HG03378 (cell line): ENCODE data around the gene SETD9.
A peak's percentile ranks its signal among the peaks of the same experiment; 100 is the strongest.

Source experiments
- ATAC-seq: cut with Tn5 transposase; IDR thresholded peaks from one replicate; pipeline ENCODE4 v1.9.1; 2021; ENCODE audit warnings: mild to moderate bottlenecking, moderate library complexity; ENCODE audit not compliant: unreplicated experiment

SETD9 gene, protein sequence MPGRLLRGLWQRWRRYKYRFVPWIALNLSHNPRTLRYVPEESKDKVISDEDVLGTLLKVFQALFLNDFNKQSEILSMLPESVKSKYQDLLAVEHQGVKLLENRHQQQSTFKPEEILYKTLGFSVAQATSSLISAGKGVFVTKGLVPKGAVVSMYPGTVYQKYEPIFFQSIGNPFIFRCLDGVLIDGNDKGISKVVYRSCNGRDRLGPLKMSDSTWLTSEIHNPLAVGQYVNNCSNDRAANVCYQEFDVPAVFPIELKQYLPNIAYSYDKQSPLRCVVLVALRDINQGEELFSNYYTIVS

GRCh38 chr5:56909294-56910209 lies at the start of gene SETD9:
TSS of gene SETD9 (plus strand) at chr5:56909596. CDS start at chr5:56909646, 50 bp downstream.
- peak; percentile 78 for ATAC-seq

DNA sequence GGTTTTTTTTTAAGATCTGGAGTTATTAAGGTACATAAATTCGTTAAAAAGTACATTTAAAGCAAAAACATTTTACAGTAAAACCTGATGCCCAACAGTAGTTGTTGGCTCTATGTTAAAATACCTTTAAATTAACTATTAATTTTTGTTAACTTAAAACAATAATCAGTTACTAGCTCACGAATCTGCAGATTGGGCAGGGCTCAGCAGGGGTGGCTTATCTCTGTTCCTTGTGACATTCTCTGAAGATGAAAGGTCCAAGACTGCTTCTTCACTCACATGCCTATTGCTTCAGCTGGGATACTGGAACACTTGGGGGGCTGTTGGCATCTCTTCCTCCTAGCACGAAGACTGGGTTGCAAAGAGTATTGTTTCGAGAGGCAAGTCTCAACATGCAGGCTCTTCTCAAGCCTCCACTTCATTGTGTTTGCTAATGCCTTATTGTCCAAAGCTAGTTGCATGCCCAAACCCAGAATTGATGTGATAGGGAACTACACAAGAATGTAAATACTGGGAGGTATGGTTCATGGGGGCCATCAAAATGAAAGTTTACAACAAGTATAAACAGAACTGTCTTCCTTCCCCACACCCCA lies 47.4 kb upstream of the SETD9 start:
- no peak for ATAC-seq

- no peak for ATAC-seq
Observed at GRCh38 chr5:56862909-56863308, 46.5 kb upstream of the SETD9 start.

DNA sequence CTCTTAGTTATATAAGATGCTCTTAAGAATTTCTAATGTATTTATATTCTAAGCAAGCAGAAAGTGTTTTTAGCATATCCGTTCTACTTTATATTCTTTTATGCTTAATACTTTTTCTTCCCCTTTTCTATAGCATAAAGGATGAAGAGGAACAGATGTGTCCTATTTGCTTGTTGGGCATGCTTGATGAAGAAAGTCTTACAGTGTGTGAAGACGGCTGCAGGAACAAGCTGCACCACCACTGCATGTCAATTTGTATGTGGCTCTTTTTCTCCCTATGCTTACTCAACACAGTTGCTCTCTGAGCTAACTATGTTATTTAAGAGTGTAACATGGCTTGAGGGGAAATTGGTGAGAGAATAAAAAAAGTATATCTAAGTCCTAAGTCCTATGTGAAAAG lies 37.6 kb upstream of the SETD9 start:
- ATAC-seq: no peak

DNA sequence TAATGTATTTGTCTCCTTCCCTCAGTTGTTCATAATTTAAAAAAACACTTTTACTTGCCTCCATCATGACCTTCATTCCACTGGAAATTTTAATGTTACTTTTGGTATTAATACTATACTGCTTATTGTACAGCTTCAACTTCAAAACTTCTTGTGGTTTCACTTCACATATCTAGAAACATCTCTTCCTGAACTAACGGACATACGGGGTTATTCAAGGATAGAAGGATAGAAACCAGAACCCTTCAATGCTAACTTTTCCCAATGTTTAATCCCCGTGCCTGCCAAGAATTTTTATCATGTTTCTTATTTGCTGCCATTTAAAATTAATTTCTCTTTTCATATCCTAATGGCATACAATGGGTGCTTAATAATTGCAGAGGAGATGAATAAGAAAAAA lies 36.3 kb upstream of the SETD9 start:
- no peak for ATAC-seq

DNA sequence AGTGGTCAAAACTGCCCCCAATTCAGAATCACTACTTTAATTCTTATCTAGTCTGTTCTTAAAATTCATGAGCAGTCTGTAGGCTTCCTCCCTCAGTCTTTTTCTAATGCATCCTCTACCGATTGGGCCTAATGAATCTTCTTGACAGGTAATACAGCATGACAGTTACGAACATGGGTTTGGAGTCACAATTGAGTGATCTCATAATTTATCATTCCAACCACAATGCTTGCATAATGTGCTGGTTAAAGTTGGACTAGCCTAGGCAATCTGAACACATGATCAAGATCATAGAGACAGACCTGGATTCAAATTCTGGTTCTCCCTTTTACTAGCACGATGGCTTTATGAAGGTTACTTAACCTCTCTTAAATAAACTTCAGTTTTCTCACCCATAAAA lies 33.1 kb upstream of the SETD9 start:
- ATAC-seq: no peak

DNA sequence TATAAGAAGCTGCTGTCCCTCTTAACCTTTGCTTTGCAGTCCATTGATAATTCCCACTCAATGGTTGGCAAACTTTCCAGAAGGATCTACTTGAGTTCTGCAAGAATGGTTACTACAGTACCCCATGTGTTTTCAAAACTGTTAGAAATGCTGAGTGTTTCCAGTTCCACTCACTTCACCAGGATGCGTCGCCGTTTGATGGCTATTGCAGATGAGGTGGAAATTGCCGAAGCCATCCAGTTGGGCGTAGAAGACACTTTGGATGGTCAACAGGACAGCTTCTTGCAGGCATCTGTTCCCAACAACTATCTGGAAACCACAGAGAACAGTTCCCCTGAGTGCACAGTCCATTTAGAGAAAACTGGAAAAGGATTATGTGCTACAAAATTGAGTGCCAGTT lies 27.8 kb upstream of the SETD9 start:
- ATAC-seq: no peak

DNA sequence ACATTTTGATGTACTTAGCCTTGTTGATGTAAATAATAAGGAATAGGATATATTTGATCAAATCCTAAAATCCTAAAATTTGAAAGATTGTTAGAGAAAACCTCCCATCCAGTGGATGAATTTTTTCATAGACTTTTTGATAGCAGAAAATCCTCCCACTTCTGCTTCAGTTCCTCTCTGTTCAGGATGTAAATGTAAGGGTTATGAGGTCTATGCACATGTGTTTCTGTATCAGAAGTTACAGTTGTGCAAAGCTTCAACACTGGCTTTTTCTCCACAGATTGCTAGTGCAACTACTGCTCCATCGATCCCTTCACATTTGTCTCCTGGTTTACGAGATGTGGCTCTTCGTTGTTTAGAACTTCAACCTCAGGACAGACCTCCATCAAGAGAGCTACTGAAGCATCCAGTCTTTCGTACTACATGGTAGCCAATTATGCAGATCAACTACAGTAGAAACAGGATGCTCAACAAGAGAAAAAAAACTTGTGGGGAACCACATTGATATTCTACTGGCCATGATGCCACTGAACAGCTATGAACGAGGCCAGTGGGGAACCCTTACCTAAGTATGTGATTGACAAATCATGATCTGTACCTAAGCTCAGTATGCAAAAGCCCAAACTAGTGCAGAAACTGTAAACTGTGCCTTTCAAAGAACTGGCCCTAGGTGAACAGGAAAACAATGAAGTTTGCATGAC lies 16.0 kb upstream of the SETD9 start:
- no peak for ATAC-seq

DNA sequence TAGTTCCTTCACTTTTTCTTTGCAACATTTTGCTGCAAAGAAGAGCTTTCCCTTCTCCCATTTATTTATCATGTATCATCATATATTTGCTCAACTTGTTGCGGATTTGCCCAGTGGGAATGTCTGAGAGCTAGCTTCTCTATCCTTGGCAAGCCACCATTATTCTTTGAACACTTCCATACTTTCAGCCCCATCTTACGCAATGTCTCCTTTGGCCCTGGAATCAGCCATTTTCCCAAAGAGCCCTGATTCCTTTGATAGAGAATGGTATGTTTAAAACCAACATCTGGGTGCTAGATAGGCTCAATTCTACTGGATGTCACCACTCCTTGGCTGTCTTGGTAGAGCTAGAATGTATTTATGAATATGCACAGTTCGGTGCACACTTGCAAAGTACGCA lies 12.6 kb upstream of the SETD9 start:
- no peak for ATAC-seq

DNA sequence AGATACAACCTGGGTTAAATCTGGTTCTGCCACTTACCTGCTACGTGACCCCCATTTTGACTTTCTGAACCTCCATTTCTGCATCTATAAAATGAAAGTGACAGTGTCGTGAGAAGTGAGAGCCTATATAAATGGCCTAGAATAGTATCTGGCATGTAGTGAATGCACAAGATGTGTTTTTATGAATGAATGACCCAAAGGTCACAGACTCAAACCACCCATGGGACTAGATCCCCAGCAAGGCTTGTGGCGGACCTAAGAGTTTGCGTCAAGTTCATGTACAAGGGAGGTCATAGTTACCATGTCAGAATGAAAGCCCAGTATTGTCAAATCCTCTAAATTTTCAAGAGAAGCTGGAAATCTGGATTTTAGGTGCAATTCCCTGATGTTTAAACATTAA lies 11.2 kb upstream of the SETD9 start:
- no peak for ATAC-seq

DNA sequence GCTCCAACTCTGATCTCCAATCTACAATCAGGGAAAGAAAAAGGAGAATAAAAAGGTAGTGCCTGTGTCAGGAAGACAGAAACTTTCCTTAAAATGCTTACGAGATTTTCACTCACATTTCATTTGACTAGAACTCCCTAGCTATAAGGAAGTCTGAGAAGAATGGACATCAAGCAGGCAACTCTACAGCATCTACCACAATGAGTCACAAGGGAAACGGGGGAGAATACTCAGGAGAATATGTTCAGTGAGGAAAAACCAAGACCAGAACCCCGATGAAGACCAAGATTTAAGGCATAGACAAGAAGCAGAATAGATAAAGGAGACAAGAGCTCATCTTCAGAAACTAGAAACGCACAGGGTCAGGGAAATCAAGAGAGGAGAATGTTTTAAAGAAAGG lies 9.0 kb upstream of the SETD9 start:
- ATAC-seq: no peak

DNA sequence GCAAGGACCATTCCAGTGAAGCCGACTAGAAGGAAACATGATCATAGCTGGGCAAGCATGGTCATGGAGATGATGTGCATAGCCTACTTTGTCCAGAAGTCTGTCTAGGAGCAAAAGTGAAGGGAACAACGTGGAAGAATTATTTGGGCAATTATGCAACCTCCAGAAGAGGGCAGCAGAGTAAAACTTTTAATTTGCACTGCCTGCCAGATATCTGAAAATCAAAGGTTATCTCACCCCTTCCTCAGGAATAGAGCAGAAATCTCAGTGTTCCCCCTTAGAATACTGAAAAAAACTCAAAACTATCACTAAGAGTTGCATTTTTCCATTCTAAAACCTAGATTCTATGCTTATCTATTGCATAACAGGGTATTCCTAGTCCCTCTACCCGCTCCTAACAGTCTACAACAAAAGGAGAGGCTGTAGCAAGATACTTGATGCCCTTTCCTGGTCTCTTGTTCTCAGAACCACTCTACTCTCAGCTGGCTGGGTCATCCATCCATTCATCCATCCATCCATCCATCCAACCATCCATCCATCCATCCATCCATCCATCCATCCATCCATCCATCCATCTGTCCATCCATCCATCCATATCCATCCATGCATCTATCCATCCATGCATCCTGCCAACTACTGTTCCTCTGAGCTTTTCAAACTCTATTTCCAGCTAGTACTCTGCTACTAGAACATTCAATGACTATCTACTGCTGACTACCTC lies 8.4 kb upstream of the SETD9 start:
- no peak for ATAC-seq

DNA sequence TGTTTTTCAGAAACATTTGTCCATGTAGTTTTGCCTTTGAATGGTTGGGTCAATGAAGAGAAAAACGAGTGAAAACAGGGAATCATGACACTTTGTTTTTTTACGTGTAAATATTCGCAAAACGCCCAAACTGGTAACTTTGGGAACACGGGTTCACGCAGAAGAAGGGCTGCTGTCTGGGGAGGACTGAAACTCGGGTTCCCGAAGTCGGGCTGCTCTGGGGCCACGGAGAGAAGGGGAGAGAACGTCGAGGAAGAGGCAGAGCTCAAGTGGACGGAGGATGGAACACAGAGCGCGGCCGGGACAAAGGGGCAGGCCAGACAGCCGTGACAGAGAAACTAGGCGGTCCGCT lies 478 bp upstream of the SETD9 start:
- peak; percentile 42 for ATAC-seq

GRCh38 chr5:56910210-56910965 lies 992 bp downstream of the SETD9 start:
- peak; percentile 23 for ATAC-seq

- no peak for ATAC-seq
Observed at GRCh38 chr5:56913766-56914165, 4.4 kb downstream of the SETD9 start.

DNA sequence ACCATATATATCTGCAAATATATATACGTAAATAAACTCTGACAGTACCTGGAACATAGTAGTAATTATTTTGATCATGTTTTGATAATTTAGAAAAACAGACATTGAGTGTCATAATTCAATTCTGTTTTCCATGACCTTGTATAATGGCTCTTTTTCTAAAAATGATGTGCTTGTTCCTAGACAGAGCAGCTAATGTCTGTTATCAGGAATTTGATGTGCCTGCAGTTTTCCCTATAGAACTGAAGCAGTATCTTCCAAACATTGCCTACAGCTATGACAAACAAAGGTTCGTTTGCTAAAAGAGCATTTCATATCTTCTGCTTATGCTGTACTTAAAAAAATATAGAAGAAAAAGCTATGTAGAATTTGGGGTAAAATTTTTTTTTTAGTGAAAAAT lies 5.3 kb downstream of the SETD9 start:
- no peak for ATAC-seq

GRCh38 chr5:56917534-56917933 lies 8.1 kb downstream of the SETD9 start:
- no peak for ATAC-seq

GRCh38 chr5:56918054-56918453 lies 8.7 kb downstream of the SETD9 start:
- ATAC-seq: no peak

DNA sequence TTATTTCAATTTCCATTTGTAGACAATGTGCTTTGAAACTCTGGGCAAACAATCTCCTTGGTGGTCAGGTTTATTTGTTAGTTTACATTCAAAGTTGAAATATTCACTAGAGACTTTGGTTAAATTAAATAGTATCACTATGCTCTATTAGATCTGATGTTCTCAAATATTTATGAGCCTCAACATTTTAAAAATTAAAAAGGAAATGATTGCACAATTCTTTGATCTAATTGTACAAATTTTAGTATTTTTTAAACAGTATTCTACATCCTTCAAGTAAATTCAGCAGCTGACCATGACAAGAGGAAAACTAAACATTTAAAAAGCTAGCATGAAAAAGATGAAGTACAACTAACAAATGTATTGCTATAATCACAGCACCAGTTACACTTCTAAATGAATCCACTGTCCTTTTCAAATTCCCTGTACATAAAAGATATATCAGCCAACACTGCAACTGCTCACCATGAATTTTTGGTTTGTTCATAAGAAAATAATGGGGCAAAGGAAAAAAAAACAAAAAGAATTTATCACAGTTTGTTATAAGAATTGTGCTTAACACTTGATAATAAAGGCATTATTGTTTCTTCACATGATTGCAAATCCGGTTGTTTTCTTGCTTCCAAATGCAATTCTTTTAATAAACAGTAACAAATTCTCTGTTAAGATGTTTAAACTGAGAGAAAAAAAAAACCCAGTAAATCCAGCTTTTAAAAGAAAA lies 10.7 kb downstream of the SETD9 start:
- ATAC-seq: no peak
